Measurements from ENCODE around the gene CFAP100.

DNA sequence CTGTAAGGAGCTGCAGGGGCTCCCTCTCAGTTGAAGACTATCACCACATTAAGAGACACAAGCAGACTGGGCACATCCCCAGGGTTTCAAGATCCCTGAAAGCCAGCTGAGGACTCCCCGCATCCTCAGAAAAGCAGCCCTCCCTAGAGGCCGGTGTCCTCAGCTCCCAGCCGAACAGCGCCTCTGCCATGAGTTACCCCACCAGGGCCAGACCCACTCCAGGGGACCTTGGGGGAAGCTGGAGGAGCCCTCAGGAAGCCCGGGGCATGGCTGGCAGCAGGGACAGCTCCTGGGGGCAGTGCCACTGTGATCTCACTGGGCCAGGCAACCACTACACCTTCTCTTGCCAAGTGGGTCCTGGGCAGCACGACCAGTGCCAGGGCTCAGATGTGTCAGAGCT is 45.6 kb upstream of the CFAP100 start:
- TF ChIP-seq POLR2A (IDR thresholded peaks at IDR 0.05; ENCODE audit: low read depth, low read length) = no peak
- TF ChIP-seq POLR2AphosphoS5 (IDR thresholded peaks at IDR 0.05; ENCODE audit: low read depth, low read length) = no peak
- TF ChIP-seq TAF1 (IDR thresholded peaks at IDR 0.05; ENCODE audit: borderline replicate concordance, low read depth, low read length) = no peak

Measured in GM12892 (cell line).